Measurements from ENCODE around the gene EXOC6.

The EXOC6 gene, protein sequence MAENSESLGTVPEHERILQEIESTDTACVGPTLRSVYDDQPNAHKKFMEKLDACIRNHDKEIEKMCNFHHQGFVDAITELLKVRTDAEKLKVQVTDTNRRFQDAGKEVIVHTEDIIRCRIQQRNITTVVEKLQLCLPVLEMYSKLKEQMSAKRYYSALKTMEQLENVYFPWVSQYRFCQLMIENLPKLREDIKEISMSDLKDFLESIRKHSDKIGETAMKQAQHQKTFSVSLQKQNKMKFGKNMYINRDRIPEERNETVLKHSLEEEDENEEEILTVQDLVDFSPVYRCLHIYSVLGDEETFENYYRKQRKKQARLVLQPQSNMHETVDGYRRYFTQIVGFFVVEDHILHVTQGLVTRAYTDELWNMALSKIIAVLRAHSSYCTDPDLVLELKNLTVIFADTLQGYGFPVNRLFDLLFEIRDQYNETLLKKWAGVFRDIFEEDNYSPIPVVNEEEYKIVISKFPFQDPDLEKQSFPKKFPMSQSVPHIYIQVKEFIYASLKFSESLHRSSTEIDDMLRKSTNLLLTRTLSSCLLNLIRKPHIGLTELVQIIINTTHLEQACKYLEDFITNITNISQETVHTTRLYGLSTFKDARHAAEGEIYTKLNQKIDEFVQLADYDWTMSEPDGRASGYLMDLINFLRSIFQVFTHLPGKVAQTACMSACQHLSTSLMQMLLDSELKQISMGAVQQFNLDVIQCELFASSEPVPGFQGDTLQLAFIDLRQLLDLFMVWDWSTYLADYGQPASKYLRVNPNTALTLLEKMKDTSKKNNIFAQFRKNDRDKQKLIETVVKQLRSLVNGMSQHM

DNA sequence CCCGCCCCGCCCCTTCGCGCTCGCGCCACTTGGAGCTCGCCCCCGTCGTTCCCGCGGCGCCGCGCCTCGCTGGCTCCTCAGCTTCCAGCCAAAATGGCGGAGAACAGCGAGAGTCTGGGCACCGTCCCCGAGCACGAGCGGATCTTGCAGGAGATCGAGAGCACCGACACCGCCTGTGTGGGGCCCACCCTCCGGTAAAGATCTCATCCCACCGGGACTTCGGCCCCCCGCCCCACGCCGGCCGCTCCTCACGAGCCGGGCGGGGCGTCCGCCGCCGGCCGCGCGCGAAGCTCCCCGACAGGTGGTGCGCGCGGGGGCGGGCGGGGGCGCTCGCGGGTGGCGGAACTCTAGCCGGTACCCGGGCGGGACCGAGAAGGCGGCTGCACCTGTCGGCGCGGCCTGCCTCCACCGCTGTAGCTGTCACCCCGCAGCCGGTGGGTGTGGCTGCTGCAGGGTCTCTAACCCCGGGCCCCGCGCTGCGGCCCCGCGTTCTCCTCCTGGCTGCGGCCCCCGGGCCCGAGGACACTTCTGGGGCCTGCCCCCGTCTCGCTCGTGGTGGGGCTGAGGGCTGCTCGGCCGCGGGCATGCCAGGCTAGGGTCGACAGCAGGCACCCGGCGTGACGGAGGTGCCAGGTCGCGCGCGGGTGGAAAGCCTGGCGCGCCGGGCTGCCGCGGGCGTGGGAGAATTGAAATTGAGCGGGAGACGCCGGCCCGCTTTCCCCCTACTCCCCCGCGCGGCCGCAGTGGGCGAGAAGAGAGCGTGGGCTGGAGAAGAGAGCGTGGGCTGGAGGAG, at the start of gene EXOC6:
Gene EXOC6 (plus strand): TSS at position 80 of the 793 bp plus-strand sequence. CDS start 14 bp downstream, at position 94.
- DNase-seq = peak; percentile 38

DNA sequence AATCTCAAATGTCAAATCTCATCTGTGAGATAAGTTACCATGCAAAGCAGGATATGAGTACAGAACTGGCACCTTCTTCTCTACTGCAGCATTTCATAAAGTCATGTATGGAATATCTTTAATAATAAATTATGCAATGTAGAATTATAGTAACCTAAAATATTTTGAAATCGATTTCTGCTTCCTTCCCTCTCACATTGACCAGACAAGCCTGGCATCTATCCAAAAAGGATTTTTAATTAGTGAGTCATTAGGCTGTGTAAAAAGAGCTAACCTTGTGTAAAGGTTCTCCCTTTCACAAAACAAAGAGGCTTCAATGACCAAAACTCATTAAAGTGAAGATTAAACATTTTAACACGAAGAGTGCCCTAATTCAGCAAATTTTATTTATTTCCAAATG, 48.8 kb upstream of the EXOC6 start:
- no peak for DNase-seq

DNA sequence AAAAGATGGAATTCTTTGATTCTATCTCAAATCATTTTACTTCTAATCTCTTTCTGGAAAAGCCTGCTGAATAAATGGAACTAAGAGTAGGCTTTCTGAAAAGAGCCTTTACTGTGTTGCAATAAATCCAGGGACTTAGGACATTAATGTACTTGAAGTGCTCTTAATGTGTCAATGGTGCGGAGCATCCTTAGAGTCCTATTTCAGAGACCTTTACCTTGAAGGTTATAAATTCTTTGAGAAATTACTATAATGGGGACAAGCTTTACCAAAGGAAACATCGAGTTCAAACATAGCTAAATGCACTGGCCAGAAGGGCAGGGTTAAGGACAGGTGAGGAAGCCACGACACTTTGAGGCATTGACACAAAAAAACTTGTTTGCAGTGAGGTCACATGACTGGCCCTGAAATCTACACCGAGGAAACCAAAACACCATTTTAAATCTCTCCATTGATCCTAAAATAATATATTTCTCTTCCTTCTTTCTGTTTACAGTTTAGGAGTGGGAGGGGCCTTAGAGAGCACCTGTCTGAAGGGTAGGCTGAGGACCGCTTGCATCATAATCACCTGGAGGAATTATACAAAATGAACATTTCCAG, 48.1 kb upstream of the EXOC6 start:
- no peak for DNase-seq

DNA sequence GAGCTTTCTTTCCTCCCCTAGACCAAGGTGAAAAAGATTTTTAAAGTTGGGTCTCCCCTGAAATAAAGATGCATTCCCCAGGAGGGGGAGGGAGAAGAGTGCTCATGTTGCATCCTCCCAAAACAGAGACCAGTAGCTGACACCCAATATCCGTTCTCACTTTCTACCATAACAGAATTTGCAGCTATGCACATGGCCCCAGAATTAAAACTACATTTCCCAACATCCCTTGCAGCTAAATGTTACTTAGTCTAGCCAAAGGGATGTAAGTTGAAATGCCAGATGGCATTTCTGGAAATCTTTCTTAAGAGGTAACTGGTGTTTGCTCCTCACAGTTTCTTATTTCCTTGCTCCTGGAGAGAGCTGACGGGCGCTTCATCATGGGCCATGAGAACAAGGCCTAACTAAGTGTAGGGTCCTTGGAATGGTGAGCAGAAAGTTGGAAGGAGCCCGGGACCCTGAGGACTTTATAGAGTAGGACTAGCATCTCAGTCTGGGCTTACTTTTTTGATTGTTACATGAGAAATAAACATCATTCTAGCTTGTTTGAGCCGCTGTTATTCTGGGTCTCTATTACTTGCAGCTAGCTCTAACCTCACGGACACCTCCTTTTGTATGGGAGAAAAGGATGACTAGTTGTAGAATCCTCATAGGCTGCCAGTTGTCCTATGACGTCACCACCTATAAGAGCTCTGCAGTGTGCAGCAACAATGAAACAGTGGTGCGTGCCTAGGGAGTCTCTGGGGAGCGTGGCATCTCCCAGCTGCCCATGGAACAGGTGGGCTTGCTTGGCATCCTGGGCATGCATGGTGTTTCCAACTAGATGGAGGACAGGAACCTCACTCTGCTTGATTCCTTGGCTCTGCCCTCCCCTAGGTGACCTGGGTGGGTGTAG, 46.1 kb upstream of the EXOC6 start:
- no peak for DNase-seq

DNA sequence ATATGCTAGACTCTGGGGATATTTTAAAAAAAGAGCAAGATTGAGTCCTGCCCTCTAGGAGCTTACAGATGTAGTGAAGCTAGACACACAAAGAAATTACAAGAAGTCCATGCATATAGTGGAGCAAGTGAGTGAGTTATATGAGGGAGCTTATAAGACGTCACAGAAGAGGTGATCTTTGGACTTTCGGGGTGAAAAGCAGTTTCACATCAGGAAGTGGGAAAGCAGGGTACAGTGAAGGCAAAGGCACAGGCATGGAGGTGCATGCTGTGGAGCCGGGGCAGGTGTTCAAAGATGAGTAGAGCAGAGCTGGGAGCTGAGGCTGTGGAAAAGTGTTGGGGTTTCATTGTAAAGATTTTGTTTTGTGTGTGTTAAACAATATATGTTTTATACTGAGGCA, 38.5 kb upstream of the EXOC6 start:
- no peak for DNase-seq

DNA sequence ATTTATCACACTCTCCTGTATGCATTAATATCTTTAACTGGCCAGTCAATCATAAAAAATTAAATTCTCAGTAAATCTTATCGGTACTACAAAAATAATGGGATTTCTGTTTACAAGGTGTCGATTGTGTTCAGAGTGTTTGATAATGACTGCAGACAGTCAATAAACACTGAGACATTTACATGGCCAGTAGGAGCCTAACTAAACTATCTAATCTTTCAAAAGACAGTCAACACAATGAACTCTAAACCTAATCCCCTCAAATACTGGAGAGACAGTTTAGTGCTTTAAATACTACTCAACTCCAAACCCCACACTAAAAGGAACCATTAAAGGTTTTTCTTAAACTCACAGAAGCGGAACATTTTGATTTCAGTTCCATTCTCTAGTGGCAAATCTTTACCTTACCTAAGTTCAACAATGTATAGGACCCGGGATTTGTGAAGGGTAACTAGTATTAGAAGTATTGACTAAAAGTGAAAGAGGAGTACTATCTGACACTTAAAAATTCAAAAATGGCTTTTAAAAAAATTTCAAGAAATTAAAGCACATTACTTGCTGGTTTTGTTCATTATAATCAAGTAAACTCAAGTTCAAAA, 37.3 kb upstream of the EXOC6 start:
- no peak for DNase-seq

DNA sequence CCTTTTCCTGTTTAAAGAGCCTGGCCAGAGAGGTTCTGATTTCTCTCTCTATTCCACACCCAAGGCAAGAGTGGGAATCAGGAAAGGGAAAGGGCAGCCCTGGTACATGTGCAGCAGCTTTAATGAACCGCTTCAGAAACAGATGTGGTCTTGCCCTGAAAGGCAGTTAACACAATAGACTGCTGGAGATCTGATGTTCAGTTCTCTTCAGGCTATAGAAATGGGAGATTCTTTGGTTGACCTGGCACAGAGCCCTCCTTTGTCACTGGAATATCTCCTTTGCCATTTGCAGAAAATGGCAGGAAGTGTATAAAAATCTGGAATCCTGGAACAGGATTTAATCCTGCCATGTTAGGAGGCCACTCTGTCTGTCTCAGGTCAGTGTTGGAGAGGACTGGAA, 36.3 kb upstream of the EXOC6 start:
- DNase-seq = no peak

DNA sequence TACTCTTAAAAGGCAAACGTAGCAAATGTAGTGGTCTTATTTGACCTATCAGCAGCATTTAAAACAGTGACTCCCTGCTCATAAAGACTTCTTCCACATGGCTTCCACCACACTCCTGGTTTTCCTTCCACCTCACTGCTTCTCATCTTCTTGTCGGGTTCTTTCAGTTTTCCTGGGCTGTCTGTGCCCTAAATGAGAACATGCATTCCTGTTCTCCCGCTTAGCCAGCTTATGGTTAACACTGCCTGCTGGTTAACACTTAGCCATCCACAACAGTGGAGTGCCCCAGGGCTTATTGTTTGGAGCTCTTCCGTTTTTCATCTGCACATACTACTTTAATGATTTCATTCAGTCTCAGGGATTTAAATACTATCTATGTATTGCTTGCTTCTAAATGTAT, 34.3 kb upstream of the EXOC6 start:
- DNase-seq = no peak

DNA sequence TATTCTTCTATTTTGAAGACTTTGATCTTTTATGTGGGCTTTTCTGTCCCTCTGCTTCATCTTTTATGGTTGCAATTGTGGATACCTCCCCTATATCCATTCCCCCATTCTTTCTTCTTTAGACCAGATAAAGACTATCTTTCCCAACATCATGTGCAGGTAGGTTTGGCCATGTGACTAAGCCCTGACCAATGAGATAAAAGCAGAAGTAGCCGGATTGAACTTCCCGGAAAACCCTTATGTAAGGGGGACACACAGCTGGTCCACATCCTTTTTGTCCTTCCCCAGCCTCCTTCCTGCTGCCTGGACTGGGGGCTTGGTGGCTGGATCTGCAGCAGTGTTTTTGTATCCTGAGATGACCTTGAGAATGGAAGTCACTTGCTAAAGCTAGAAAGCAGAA, 33.5 kb upstream of the EXOC6 start:
- no peak for DNase-seq

DNA sequence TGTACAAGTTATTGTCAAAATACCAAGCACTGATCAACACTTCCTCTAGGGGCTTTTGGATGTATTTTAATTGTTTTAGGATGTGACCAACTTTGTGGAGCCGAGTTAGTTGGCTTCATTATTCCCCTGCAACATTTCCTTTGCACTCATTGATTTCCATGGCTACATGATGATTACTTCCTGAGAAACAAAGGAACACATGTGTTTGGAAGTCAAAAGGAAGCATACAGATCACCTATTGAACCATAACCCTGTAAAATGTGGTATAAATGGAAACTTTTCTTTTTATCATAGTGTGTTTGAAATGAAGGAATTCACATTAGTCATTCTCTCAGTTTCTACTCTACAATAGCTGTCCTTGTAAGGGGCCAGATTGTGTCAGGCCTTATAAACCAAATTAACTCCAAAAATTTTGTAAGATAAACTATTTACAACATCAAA, 32.2 kb upstream of the EXOC6 start:
- DNase-seq = no peak

DNA sequence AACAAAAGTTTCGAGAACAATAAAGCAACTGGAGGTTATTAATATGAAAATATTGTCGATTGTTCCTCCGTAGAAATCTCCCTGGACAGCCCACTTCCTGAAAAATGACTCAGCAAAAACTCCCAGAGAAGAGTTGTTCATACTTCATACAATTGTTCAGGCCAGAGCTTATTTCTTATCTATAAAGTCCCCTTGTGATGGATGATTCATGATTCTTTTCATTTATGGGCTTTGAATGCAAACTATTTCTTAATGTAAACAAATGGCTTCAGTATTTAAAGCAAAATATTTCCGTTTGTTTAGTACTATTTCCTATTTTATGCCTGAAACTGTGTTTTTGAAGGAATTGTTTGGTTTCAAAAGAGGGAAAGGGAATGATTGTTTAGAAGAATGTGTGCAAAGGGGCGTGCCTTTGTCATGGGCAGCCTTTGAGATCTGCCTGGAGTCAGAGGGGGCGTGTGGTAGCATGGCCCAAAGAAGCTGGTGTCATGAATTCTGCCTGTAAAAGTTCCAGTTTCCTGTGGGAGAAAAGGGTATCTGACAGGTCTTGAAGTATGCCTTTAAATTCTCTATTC, 26.2 kb upstream of the EXOC6 start:
- DNase-seq = no peak

DNA sequence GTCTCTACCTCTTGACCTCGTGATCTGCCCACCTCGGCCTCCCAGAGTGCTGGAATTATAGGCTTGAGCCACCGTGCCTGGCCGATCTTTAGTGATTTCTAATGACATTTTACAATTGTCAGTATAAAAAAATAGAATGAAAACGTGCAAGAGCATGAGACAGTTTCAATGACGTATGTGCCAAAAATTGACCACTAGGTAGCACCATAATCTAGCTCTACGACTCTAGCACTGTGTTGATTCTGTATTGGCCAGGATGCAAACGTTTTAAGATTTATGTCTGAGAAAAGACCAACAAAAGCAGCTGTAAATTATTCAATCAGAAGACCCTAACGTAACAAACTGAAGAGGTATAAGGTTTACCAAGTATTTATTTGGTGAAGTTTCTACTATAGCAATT, 25.4 kb upstream of the EXOC6 start:
- DNase-seq = no peak

DNA sequence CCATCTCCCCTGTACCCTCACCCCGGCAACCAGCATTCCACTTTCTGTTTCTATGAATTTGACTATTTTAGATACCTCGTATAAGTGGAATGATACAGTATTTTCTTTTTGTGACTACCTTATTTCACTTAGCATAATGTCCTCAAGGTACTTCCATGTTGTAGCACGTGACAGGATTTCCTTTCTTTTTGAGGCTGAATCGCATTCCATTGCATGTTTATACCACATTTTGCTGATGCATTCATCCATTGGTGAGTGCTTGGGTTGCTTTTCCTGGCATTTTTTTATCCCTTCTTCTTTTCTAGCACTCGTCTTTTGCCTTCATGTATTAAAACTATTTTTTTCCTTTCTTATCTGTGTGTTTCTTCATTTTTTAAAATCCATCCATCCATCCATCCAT, 22.3 kb upstream of the EXOC6 start:
- no peak for DNase-seq

DNA sequence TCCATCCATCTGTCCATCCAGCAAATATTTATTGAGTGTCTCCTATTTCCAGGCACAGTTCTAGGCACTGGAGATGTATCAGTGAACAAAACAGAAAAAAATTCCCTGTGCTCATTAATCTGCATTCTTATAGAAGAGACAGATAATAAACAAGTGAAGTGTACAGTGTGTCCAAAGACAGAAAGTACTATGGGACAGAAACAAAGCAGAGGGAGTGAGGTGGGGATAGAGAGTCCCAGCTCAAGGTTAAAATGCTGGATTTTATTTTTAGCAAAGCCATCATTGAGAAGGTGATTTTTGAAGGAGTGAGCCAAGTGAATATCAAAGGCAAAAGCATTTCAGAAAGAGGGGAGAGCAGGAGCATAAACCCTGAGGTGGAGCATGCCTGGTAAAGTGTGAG, 21.8 kb upstream of the EXOC6 start:
- no peak for DNase-seq

DNA sequence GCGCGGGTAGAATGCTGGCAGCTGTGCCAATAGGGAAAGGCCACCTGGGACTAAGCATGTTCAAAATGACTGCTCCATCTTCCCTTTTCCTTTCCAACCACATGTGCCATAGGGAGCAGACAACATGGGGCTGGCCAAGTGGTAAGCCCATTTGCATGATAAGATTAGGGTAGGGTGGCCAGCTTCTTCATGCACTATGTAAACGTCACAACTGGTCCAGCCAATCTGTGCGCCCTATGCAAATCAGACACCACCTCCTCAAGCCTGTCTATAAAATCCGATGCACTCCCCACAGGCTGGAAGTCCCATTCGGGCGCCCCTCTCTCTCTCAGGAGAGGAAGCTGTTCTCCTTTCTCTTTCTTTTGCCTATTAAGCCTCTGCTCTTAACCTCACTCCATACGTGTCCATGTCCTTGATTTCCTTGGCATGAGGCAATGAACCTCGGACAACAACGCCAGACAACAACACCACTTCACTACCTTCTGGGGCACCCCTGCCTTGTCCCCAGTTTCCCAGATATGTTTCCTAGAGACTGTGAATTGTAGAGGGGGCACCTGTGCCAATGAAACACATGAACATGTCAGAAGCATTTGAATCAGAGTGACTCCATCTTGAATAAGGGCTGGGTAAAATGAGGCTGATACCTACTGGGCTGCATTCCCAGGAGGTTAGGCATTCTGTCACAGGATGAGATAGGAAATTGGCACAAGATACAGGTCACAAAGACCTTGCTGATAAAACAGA, 19.1 kb upstream of the EXOC6 start:
- no peak for DNase-seq

DNA sequence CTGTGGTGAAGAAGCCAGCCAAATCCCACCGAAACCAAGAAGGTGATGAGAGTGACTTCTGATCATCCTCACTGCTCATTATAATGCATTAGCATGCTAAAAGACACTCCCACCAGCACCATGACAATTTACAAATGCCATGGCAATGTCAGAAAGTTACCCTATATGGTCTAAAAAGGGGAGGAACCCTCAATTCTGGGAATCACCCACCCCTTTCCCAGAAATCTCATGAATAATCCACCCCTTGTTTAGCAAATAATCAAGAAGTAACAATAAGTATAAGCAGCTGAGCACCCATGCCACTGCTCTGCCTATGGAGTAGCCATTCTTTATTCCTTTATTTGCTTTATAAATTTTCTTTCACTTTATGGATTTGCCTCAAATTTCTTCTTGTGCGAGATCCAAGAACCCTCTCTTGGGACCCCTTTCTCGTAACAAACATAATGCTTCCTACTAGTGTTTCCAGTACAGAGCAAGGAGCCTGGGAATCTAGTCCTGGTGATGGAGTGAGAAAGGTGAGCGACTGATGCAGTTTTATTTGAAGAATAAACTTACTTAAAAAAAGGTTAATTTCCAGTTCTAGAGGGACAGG, 18.4 kb upstream of the EXOC6 start:
- DNase-seq = no peak

DNA sequence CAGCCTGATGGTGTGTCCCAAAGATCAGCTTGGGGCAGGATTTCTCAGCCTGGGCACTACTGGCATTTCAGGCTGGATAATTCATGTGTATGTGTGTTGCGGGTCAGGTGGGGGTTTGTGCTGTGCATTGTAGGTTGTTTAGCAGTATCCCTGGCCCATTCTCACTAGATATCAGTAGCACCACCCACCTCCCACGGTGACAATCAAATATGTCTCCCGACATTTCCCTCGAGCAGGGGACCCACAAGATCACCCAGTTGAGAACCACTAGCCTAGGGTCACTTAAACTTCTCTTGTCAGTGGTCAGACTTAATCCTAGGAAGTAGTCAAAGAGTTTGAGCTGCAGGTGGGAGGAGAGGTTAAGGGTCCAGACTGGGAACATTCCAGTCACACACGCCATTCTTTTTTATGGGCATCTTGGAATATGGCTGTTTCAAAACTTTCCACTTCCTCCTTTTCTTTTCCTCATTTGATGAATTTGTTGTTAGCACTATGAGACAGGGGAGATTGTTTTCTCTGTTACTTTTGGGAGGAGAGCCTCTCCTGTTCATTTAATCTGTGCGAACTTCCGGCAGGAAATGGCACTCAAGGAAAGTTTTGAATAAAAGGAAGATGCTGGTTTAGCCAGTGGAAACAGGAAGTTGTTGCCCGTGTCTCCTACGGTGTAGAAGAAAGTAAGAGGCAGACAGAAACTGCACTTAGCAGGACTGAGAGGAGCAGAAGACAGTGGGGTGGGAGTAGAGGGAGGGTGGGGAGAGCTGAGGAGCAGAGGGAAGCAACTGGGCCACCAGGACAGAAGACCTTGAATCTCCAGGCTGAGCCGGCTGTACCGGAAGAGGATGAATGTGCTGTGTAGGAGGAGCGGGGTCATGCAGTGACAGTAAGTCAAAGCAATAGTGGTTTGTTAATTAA, 17.6 kb upstream of the EXOC6 start:
- no peak for DNase-seq

DNA sequence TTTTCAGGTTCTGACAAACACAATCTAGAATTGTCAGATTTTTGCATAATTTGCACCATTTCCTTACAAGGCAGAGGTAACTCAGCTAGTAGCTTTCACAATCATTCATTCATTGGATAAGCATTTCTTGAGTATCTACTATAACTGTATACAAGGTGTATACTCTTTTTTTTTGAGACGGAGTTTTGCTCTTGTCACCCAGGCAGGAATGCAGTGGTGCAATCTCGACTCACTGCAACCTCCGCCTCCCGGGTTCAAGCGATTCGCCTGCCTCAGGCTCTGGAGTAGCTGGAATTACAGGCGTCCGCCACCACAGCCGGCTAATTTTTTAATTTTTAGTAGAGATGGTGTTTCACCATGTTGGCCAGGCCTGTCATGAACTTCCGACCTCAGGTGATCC, 16.2 kb upstream of the EXOC6 start:
- DNase-seq = no peak
